Heart left ventricle (tissue), 16 donors: ENCODE measurements around the gene LONRF2. TPM values are rescaled to one million over a fixed set of nuclear protein-coding genes. Genes with fewer than 3 reads are reported as not detected.

Source experiments
- ATAC-seq, 4 donors: fragments of 200-7000 bp; cut with Tn5 transposase; one replicate each; pipeline ENCODE4 v1.9.1; 2020 to 2022; ENCODE audit warnings: moderate library complexity in 4 of 4, mild to moderate bottlenecking in 3 of 4, moderate number of reproducible peaks in 1 of 4
- DNase-seq, 5 donors: peaks; one replicate each; pipeline ENCODE4 v3.0.0-alpha.2; 2020
- H3K27ac ChIP-seq, 12 donors: fragments of 200-600 bp; sonication (generic) in 4 of 12; one replicate each; pipeline versions ENCODE4 v1.5.0 to v1.8.0; 2016 to 2022; ENCODE audit warnings: mild to moderate bottlenecking in 2 of 12
- H3K27me3 ChIP-seq, 9 donors: fragments of 200-600 bp; sonication (generic) in 2 of 9; one replicate each; pipeline versions ENCODE4 v1.5.1 to v1.8.0; 2016 to 2022; ENCODE audit warnings: mild to moderate bottlenecking in 3 of 9
- H3K36me3 ChIP-seq, 9 donors: fragments of 200-600 bp; sonication (generic) in 2 of 9; one replicate each; pipeline versions ENCODE4 v1.5.0 to v1.8.0; 2018 to 2022; ENCODE audit warnings: mild to moderate bottlenecking in 2 of 9
- H3K4me1 ChIP-seq, 12 donors: fragments of 200-600 bp; sonication (generic) in 4 of 12; one replicate each; pipeline versions ENCODE4 v1.5.0 to v1.8.0; 2016 to 2022; ENCODE audit warnings: mild to moderate bottlenecking in 3 of 12
- H3K4me3 ChIP-seq, 12 donors: fragments of 200-600 bp; sonication (generic) in 4 of 12; one replicate each; pipeline versions ENCODE4 v1.5.0 to v1.8.0; 2017 to 2022; ENCODE audit warnings: mild to moderate bottlenecking in 9 of 12, moderate library complexity in 4 of 12
- H3K9me3 ChIP-seq, 12 donors: fragments of 200-600 bp; sonication (generic) in 4 of 12; one replicate each; pipeline versions ENCODE4 v1.5.0 to v1.8.0; 2016 to 2022; ENCODE audit warnings: mild to moderate bottlenecking in 1 of 12
- POLR2A ChIP-seq, 2 donors: fragments of 450-650 bp; IDR thresholded peaks; one replicate each; pipeline ENCODE4 v1.6.1; 2017; ENCODE audit warnings: antibody characterized with exemption in 2 of 2, mild to moderate bottlenecking in 2 of 2, moderate library complexity in 2 of 2
- WGBS, 4 donors: extraction: QIAGEN DNeasy Blood & Tissue Kit in 2 of 4; methylation state at CpG; one replicate each; pipeline versions ENCODE4 v1.1.5 to v1.1.7; 2013 to 2018; 5-methylcytosine and 5-hydroxymethylcytosine counted together
- intact Hi-C, 10 donors: fragments of 100-400 bp; cut with DNase I; formaldehyde crosslinking; loops; one replicate each; pipeline versions ENCODE4 v1.11.1 to v1.14.2; 2022
- polyA plus RNA-seq, 2 donors: library from polyadenylated mRNA; stranded (reverse); fragments of 200-250 nt; gene quantifications; one replicate each; pipeline ENCODE4 v1.2.3, GENCODE V29; 2013
- total RNA-seq, 9 donors: library from RNA; depleted of rRNA in 2 of 9; stranded (reverse); fragments of >200 nt in 2 of 9; fragmentation: NEBNext Ultra II Directional in 3 of 9; extraction: Animal tissue kit (Norgen Biotek cat#: 25700) in 3 of 9; gene quantifications; one replicate each; pipeline versions ENCODE4 v1.1.0 to v1.2.4, GENCODE V29; 2016 to 2023
- TF ChIP-seq, protein P1 (sequence below), 12 donors: fragments of 200-600 bp; sonication (generic) in 4 of 12; IDR thresholded peaks; one replicate each; pipeline versions ENCODE4 v1.5.0 to v1.8.0; 2018 to 2022; ENCODE audit warnings: antibody characterized with exemption in 12 of 12, mild to moderate bottlenecking in 5 of 12
- donor health status: ischemic (EF 13 %, LVEDD 7.1; RV severe dilation, severe dysfunction).
- donor health status: healthy with polysubstance abuse.
- donor health status: DM: no; HTN: yes; CAD: no.
- donor health status: DM: no; HTN: no; CAD: no.
- donor health status: ischemic (EF 25% LVEDD 6.9; RV normal size, moderate dysfunction).
- donor health status: ischemic (EF 25% LVEDD 5.7; RV mildly dilated, moderate dysfunction).
- donor health status: healthy.
- donor health status: DM: yes; HTN: yes; CAD: no.
- donor health status: ischemic (EF 35%, LVEDD 5.7; RV mildly dilated, moderate dysfunction).
- donor health status: nonischemic (EF 11% LVEDD 7.7; RV severe dilation, severe dysfunction).
- donor health status: DM: yes; HTN: yes; CAD: no.
- donor health status: PGD.
- donor health status: ischemic (EF 29% LVEDD 5.4; RV normal size, mild dysfunction).
- donor health status: nonischemic (EF 23%, LVEDD 6.1; RV moderate dilation, normal function).

Gene LONRF2
- total and polyA plus RNA-seq, 11 donors: 2.4 to 29.7 (median 16.5) TPM

DNA sequence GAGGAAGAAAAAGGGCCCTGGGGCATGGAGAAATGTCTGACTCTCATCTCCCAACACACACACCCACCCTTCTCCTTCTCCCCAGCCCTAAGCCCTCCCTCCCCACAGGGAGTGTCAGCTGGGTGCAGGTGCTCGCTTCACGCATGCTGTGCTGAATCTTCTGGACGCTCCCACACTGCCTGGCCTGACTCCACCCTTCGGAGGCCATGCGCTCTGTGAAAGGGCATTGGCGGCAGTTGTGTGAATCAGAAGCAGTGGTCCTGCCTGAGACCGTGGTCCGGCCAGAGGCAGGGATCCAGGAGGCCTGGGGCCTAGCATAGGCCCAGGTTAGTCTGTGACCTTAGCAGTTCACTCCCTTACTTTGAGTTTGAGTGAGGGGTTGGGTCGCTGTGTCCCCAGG is 57.1 kb downstream of the LONRF2 start:
- 93 to 95% (median 94%) methylated on average over 9 of the region's 9 CpGs for WGBS, 4 donors
- TF ChIP-seq POLR2A (IDR thresholded peaks at IDR 0.05): no peak
- TF ChIP-seq, protein P1, sequence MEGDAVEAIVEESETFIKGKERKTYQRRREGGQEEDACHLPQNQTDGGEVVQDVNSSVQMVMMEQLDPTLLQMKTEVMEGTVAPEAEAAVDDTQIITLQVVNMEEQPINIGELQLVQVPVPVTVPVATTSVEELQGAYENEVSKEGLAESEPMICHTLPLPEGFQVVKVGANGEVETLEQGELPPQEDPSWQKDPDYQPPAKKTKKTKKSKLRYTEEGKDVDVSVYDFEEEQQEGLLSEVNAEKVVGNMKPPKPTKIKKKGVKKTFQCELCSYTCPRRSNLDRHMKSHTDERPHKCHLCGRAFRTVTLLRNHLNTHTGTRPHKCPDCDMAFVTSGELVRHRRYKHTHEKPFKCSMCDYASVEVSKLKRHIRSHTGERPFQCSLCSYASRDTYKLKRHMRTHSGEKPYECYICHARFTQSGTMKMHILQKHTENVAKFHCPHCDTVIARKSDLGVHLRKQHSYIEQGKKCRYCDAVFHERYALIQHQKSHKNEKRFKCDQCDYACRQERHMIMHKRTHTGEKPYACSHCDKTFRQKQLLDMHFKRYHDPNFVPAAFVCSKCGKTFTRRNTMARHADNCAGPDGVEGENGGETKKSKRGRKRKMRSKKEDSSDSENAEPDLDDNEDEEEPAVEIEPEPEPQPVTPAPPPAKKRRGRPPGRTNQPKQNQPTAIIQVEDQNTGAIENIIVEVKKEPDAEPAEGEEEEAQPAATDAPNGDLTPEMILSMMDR (IDR thresholded peaks at IDR 0.05): no peak
- intact Hi-C loops: loop anchor here in 1 of 10 donors (2.0 kb wide), 1 partner anchor 116 kb away; no protein-coding TSS in a partner anchor
- Histone ChIP-seq H3K4me1 (peaks cover 0 to 16% (median 0%) of the 10 kb centered on the region in 12 donors), H3K27ac (no peak overlapping the region), H3K27me3 (no peaks in the 10 kb centered on the region), H3K9me3 (no peaks in the 10 kb centered on the region), H3K36me3 (no peaks in the 10 kb centered on the region), H3K4me3 (no peak overlapping the region)
- DNase-seq (no peak), ATAC-seq (no peak)

DNA sequence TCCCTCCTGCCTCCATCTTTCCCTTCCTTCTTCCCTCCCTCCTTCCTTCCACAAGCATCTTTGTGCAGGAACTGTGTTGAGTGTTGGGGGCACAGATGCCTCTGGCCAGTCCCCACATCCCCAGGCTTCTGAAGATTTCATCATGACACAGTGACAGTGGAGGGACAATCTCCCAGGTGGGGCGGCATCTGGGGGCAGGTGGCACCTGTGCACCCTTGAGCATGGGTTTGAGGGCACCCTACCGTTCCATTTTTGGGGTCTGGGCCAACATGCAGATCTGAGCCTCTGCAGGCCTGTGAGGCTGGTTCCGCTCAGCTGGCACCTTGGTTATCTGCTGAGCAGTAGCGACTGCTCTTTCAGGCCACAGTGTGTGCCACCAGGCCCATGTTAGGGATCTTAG is 57.6 kb downstream of the LONRF2 start:
- no peak for DNase-seq
- Histone ChIP-seq H3K27me3 (no peaks in the 10 kb centered on the region), H3K4me3 (no peak overlapping the region), H3K9me3 (no peaks in the 10 kb centered on the region), H3K27ac (no peak overlapping the region), H3K36me3 (no peaks in the 10 kb centered on the region), H3K4me1 (peaks cover 0 to 16% (median 0%) of the 10 kb centered on the region in 12 donors)
- WGBS, 4 donors: 81 to 95% (median 89%) methylated on average over 4 of the region's 4 CpGs
- TF ChIP-seq POLR2A (IDR thresholded peaks at IDR 0.05): no peak
- TF ChIP-seq, protein P1 (IDR thresholded peaks at IDR 0.05): no peak
- intact Hi-C loops: loop anchor here in 7 of 10 donors (2.0 to 5.0 kb wide), 3 partner anchors 116 to 707 kb away; no protein-coding TSS in a partner anchor
- no peak for ATAC-seq

DNA sequence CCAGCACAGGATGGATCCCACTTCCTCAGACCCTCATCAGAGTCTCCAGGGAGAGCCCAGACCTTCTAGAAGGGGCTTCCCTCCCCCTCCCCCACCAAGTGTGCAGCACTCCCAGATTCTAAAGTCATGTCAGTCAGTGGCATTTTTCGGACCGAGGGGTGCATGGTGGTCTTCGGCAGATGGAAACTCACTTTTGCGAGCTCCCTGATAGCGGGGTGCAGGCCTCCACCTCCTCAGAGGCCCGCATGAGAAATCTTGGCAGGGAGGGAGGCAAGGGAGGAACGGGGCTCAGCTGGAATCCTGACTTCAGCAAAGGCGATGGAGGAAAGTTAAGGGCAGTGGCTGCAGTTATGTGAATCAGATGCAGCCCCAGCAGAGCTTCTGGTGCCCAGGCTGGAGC is 58.2 kb downstream of the LONRF2 start:
- Histone ChIP-seq H3K27ac (no peak overlapping the region), H3K36me3 (no peaks in the 10 kb centered on the region), H3K4me3 (no peak overlapping the region), H3K27me3 (no peaks in the 10 kb centered on the region), H3K9me3 (no peaks in the 10 kb centered on the region), H3K4me1 (peaks cover 0 to 16% (median 0%) of the 10 kb centered on the region in 12 donors)
- TF ChIP-seq, protein P1 (IDR thresholded peaks at IDR 0.05): no peak
- no peak for TF ChIP-seq POLR2A (IDR thresholded peaks at IDR 0.05)
- DNase-seq (no peak), ATAC-seq (no peak)
- intact Hi-C loops: loop anchor here in 7 of 10 donors (2.0 to 5.0 kb wide), 3 partner anchors 117 to 707 kb away; no protein-coding TSS in a partner anchor
- WGBS, 4 donors: 65 to 76% (median 69%) methylated on average over 7 to 8 of the region's 8 CpGs

DNA sequence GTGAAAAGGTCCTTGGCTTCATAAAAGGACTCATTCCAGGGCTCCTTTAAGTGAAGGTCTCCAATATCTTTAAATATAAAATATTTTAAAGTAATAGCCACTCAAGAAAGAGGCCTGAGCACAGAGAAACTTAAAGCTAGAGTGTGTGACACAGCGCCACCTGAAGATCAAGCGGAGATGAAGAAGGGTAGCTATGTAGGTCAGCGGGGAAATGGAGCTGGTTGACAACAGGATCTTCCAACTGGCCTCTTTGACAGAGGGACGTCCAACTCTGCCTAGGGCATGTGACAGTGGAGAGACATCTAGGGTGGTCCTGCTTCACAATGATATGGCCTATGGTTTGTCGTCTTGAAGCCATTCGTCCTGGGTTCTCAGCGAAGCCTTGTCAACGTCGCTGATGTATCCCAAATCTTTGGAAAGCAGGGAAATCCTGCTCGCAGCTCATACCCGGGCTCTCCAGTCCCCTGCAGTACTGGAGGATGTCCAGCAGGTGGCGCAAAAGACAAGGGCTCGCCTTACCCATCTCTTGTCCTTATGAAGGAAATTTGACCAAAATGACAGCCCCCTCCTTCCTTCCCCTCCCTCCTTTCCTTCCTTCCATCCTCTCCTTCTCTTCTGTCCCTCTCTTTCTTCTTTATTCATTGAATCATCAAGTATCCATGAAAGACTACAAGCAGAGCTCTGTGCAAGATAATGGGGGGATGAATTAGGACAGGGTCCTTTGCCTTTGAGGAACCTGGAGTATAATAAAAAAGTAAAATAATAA is 59.6 kb downstream of the LONRF2 start:
- no peak for TF ChIP-seq POLR2A (IDR thresholded peaks at IDR 0.05)
- TF ChIP-seq, protein P1 (IDR thresholded peaks at IDR 0.05): peak; percentile 93 to 98 (median 97)
- no peaks in the 10 kb centered on the region for H3K36me3 ChIP-seq
- H3K27ac ChIP-seq: peak overlapping the region in 1 of 12 donors; percentile 23
- no peaks in the 10 kb centered on the region for H3K27me3 ChIP-seq
- intact Hi-C loops: loop anchor here in 9 of 10 donors (1.0 to 5.0 kb wide), 4 partner anchors 118 to 705 kb away; no protein-coding TSS in a partner anchor
- H3K4me3 ChIP-seq: no peak overlapping the region
- peaks cover 0 to 16% (median 0%) of the 10 kb centered on the region in 12 donors for H3K4me1 ChIP-seq
- DNase-seq (peak; percentile 61 to 80 (median 63)), ATAC-seq (peak; percentile 35 to 77 (median 52))
- no peaks in the 10 kb centered on the region for H3K9me3 ChIP-seq
- 7 to 24% (median 11%) methylated on average over 13 of the region's 13 CpGs for WGBS, 4 donors
